Raji (cell line): ENCODE data around the gene DAG1.

Source experiments
- POLR2A ChIP-seq: IDR thresholded peaks from 2 replicates; pipeline ENCODE4 v1.6.1; 2011; ENCODE audit warnings: low read depth, low read length, control low read depth; ENCODE audit not compliant: insufficient read depth

DAG1 gene

DNA sequence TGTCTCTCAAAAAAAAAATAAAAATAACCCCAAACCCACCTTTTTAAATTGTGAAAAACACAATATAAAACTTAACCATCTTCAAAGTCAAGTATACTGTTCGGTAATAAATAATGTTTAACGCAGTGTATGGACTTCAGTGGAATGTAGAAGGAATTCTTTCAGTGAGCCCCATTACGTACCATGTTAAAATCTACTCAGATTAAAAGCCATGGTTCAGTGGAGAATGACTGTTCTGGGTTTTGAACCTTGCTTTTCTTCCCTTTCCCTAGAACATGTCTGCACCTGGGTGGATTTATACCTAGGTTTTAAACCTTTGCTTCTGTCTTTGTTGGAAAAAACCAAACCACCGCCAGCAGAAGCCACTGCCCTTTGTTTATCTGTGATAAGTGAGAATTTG lies 27.5 kb downstream of the DAG1 start:
- TF ChIP-seq POLR2A, result no peak

DNA sequence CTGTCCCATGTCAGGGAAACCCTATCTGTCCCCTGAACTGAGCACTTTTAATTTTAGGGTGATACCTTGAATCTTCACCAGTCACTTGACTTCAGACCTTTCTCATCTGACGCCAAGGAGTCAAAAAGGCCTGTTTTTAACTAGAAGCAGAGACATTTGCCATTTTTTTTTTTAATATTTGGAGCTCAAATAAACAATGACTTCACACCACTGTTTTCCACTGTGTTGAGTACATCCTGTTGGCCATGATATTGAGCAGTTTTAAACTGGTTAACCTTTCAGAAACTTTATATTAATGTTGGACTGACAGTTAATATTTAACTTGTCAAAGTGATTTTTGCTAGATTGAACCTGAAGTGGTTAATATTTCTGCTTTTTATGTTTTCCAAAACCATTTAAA lies 28.2 kb downstream of the DAG1 start:
- TF ChIP-seq POLR2A, result no peak

DNA sequence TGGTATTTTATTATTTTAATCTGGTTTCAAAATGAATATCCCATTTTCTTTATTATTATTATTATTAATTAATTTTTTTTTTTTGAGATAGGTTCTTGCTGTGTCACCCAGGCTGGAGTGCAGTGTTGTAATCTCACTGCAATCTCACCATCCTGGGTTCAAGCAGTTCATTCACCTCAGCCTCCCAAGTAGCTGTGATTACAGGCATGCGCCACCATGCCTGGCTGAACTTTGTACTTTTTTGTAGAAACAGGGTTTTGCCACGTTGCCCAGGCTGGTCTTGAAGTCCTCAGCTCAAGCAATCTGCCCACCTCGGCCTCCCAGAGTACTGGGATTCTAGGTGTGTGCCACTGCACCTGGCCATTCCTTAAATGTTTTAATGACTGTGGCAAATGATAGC lies 28.6 kb downstream of the DAG1 start:
- TF ChIP-seq POLR2A, result no peak

DNA sequence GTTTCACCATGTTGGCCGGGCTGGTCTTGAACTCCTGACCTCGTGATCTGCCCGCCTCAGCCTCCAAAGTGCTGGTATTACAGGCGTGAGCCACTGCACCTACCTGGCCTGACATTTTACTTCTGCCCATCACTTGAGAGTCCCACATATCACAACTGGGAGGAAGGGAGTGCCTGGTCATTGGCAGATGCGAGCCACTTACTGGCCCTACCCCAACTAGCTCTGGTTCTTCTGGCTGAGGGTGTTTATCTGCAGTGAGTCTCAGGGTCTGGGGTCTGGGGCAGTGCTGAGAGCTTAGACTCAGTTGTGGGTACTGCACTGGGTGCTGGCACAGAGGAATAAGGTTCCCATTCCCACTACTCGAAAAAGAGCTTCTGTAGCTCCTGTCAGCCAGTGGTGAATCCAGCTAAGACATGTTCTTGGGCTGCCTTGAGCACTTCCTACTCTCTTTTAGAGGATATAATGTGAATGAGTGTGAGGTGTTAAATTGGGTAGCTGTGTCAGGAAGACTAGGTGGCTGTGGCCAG lies 30.2 kb downstream of the DAG1 start:
- TF ChIP-seq POLR2A, result no peak

DNA sequence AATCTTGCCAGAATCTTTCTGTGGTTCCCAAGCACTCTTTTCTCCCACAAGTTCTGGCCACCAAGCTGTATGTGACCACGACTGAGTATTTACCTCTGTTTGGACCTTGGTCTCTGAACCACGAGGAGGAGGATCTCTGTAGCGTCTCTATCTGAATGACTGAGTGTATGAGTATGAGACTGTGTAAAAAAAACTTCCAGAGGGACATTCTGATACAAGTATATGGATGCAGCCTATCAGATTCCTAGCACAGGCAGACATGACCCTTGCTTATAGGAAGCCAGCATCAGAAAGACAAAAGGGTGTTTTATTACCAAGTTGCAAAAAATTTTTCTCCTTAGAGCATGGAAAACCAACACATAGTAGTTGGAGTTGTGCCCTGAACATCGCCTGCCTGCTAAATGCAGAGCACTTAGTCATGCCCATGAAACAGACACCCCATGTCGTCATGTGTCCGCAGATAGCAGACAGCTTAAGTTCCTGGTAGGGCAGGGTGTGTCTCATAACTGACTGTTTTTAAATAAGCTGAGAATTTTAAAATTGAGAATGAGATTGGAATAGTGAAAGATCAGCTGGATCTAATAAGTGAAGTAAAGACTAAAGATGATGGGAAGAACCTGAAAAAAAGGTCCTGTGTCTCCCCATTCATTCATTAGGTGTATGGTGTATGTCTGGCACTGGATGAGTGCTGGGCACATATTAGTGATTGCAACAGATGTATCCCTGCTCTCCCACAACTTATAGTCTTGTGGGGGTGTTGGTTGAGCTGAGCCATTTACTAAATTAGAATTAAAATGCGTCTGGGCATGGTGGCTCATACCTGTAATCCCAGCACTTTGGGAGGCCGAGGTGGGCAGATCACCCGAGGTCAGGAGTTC lies 30.9 kb downstream of the DAG1 start:
- TF ChIP-seq POLR2A, result no peak

DNA sequence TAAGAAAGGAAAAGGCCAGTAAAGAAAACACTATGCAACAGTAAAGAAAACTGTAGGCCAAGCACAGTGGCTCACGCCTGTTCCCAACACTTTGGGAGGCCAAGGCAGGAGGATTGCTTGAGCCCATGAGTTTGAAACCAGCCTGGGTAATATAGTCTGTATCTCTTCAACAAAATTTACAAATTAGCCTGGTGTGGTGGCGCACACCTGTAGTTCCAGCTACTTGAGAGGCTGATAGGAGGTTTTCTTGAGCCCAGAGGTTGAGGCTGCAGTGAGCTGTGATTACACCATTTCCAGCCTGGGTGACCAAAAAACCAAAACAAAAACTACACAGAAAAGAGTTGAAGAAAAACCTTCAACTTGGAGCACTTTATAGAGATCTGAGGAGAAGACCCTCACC lies 31.8 kb downstream of the DAG1 start:
- TF ChIP-seq POLR2A, result no peak

DNA sequence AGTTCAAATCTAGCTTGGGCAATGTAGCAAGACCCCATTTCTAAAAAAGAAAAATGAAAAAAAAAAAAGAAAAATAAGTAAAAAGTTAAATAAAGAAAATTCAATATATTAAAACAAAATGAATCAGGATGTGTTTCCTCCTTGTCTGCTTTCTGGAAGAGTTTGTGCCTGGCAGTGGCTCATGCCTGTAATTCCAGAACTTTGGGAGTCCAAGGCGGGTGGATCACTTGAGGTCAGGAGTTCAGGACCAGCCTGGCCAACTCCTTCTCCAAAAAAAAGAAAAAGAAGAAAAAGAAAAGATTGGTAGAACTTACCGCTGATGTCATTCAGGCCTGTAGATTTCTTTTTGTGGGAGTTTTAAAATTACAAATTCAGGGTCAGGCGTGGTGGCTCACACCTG lies 36.8 kb downstream of the DAG1 start:
- TF ChIP-seq POLR2A, result no peak

DNA sequence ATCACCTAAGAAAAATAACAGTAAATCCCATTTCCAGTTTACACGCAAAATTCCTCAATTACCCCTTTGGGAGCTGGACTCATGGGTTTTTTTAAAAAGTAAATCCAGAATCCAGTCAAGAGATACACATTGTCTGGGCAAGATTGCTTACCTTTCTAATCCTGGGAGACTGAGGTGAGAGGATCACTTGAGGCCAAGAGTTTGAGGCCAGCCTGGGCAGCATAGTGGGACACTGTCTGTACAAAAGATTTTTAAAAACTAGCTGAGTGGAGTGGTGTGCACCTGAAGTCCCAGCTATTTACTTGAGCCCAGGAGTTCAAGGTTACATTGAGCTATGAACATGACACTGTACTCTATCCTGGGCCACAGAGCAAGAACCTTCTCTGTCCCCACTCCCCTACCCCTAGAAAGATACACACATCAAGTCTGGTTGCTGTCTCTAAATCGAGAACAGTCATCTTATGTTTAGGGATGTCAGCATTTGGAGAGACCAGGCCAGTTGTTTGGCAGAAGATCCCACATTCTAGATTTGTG lies 39.0 kb downstream of the DAG1 start:
- no peak for TF ChIP-seq POLR2A

DNA sequence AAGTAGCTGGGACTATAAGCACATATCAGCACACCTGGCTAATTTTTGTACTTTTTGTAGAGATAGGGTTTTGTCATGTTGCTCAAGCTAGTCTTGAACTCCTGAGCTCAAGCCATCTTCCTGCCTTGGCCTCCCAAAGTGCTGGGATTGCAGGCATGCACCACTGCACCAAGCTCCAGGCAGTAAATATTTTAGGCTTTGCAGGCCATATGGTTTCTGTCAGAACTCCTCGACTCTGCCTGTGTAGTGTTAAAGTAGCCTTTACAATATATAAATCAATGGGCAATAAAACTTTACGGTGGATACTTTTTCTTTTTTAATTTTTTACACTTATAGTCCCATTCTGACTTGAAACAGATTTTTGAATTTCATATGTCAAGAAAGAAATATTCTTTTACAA lies 41.6 kb downstream of the DAG1 start:
- TF ChIP-seq POLR2A, result no peak

DNA sequence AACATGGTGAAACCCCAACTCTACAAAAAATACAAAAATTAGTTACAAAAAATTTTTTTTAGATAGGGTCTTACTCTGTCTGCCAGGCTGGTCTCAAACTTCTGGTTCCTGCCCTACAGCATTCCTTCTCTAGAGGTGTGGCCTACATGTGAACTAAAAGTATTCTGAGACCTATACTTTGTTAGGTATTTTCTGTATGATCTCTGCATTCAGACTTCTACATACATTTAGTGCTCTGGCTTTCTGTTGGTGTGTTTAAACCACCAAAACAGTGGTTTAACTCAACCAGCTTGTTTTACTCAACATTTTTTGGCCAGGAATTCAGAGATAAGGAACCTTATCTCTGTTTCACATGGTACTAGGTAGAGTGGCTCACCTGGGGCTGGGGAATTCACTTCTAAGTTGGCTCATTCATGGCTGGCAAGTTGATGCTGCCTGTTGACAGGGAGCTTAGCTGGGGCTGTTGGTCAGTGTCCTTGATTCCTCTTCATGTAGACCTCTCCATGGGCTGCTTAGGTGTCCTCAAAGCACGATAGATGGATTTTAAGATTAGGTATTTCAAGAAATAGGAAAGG lies 42.8 kb downstream of the DAG1 start:
- TF ChIP-seq POLR2A, result no peak

DNA sequence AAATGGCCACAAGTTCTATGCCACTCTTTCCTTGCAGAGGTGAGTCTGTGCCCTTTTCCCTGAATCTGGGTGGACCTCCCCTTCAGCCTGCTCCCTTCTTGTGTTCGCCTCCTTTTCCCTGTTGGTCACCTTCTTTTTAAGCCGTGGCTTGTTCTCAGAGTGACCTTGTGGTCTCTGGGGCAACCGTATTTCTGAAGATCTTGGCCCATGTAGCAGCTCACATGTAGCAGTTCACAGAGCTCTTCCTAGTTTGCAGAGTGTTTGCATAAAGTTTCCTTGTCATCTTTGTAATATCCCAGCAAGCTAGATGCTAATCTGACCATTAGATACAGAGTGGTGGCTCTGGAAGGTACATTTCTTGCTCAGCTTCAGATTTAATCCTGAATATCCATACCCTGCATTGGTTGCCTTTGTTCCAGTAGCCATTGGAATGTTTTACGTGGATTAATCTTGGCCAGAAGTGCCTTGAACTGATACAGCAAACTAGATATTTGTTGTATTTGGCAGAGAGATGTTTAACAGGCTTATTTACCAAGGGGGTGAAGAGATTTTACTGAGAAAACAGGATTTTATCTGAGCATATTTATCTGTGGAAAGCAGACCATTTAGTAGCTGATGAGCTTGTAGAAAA lies 43.5 kb downstream of the DAG1 start:
- TF ChIP-seq POLR2A, result no peak

DNA sequence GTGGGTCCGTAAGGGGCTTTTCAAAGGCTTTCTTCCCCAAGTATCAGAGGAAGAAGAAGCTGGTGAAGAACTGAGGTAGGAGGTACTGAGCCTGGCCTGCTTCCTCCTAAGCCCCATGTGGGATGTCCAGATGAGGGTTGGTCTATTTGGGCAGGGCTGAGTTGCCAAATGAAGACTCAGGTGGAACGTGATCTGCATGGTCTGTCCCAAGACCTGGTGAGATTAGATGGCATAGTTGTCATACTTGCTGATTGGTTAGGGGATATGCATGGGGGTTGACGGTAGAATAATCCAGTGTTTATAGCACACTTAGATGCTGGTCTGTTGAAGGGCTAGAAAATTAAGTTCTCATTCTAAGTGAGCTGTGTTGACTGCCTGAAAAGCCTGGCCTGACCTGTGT lies 47.9 kb downstream of the DAG1 start:
- no peak for TF ChIP-seq POLR2A

DNA sequence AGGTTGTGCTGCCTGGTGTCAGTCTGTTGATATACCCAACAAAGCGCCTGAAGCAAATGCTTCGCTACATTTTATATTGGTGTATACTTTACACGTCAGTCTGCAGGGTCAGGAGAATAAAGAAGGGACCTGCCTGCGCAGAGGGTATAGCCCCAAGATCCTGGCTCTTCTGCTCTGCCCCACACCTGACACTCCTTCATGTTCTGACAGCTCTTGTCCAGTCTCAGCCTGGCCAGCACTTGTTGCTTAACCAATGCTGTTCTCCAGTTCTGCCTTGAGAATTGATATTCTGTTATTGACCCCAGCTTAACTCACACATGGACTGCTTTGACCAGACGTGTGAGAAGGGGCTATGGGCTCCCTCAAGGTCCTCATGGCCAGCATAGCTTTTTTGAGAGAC lies 48.4 kb downstream of the DAG1 start:
- no peak for TF ChIP-seq POLR2A

DNA sequence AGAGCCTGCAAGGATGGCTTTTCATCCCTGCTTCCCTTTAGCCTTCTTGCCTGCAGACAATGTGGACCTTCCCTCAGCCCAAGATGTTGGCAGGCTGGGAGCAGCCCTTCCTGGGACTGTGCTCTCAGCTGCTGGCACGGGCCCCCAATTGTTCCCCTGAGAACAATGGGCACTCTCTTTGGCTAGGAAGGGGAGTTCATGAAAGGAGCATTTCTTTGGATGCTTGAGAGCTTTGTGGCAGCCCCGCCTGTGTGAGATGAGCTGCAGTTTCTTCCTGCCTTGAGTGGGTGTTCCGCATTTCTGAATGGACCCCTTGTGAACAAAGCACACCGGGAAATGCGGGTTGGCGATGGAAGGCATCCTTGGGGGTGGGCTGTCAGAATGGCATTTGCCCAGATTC lies 49.2 kb downstream of the DAG1 start:
- TF ChIP-seq POLR2A, result no peak

DNA sequence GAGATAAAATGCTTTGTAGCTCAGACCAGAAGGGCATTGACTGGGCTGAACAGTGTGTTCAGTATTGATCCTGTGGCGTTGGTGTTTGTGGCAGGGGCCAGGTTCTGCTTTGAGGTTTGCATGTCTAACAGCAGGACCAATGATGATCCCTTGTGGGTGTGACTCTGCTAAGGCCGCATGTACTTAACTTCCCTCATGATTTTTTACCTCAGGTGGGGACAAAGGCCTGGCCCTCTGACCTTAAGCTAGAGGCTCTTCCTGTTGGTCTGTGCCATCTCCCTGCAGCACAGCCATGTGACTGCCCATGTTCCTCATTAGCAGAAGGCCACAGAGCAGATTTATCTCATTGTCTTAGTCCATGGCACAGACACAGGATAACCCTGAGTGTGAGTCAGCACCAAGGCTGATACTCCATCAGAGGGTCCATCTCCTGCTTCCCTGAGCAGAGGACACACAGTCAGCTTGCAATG lies 49.9 kb downstream of the DAG1 start:
- no peak for TF ChIP-seq POLR2A
